ENCODE results near the gene SUFU. TPM values are rescaled to one million over a fixed set of nuclear protein-coding genes. Genes with fewer than 3 reads are reported as not detected.

Gene SUFU
- total and polyA plus RNA-seq, 2 donors (not counting 1 experiment from before 2014, with no cell fraction given): 4.8 to 13.3 TPM

GRCh38 chr10:102656026-102656425 lies 152.3 kb downstream of the SUFU start:
- Histone ChIP-seq H2AFZ (ENCODE audit: insufficient read depth, low read depth, low read length, poor library complexity, severe bottlenecking) (no peak overlapping the region), H3K9me3 (ENCODE audit: control extremely low read depth in 1 of 3, control insufficient read depth in 2 of 3, insufficient read depth in 1 of 3, low read length in 2 of 3) (no peaks in the 10 kb centered on the region), H3K9ac (ENCODE audit: low read length) (no peak overlapping the region), H3K4me3 (ENCODE audit: control extremely low read depth in 1 of 5, extremely low read depth in 1 of 5, insufficient read depth in 1 of 5, low read depth in 2 of 5, low read length in 4 of 5) (no peak overlapping the region), H3K27me3 (replicated peaks in 1 of 4; ENCODE audit: control extremely low read depth in 1 of 4, control insufficient read depth in 3 of 4, insufficient read depth in 4 of 4, low read length in 3 of 4) (no peaks in the 10 kb centered on the region), H3K79me2 (ENCODE audit: control insufficient read depth, insufficient read depth, low read length) (peaks cover 40% of the 10 kb centered on the region), H3K4me2 (replicated peaks; ENCODE audit: low read depth, low read length, poor library complexity, severe bottlenecking) (no peak overlapping the region), H3K27ac (ENCODE audit: low read length in 2 of 2) (no peak overlapping the region), H3K4me1 (ENCODE audit: control insufficient read depth in 2 of 2, insufficient read depth in 2 of 2, low read length in 2 of 2) (peaks cover 35 to 39% of the 10 kb centered on the region in 2 donors), H3K36me3 (replicated peaks in 1 of 2; ENCODE audit: control extremely low read depth in 1 of 2, control insufficient read depth in 1 of 2, extremely low read depth in 1 of 2, insufficient read depth in 2 of 2, low read length in 1 of 2) (peaks cover 1 to 48% of the 10 kb centered on the region in 2 experiments), H4K20me1 (ENCODE audit: control insufficient read depth, insufficient read depth, low read length, poor library complexity, severe bottlenecking) (peaks cover 56% of the 10 kb centered on the region)
- WGBS (ENCODE audit: insufficient coverage): 98% methylated on average over 8 of the region's 12 CpGs
- Mint-ChIP-seq H3K9me3 (ENCODE audit: insufficient read depth) (no peaks in the 10 kb centered on the region), H3K27me3 (no peaks in the 10 kb centered on the region), H3K4me3 (no peak overlapping the region), H3K4me1 (peaks cover 42% of the 10 kb centered on the region), H3K27ac (no peak overlapping the region)
- ChIA-PET CTCF (interaction anchor here (0.5 to 1.3 kb wide), 2 partner anchors 22 to 107 kb away, joined by 3 to 4 read pairs; no protein-coding TSS in a partner anchor), POLR2A (interaction anchor here (3.6 kb wide), 1 partner anchor 11 kb away, joined by 15 read pairs; the partner anchor contains the start of gene TRIM8)
- intact Hi-C loops (cut with micrococcal nuclease): no loop called here
- DNase-seq (no peak), ATAC-seq (ENCODE audit: low read depth) (no peak)
- no peak for TF ChIP-seq CTCF (IDR thresholded peaks at IDR 0.05)
- no peak for TF ChIP-seq EZH2 (IDR thresholded peaks at IDR 0.05; ENCODE audit: borderline replicate concordance, insufficient read depth, low read depth, low read length, poor library complexity, severe bottlenecking)

GRCh38 chr10:102656791-102657371 lies 153.1 kb downstream of the SUFU start:
- Histone ChIP-seq H2AFZ (ENCODE audit: insufficient read depth, low read depth, low read length, poor library complexity, severe bottlenecking) (no peak overlapping the region), H3K27ac (ENCODE audit: low read length in 2 of 2) (no peak overlapping the region), H3K36me3 (replicated peaks in 1 of 2; ENCODE audit: control extremely low read depth in 1 of 2, control insufficient read depth in 1 of 2, extremely low read depth in 1 of 2, insufficient read depth in 2 of 2, low read length in 1 of 2) (peaks cover 1 to 48% of the 10 kb centered on the region in 2 experiments), H3K4me1 (ENCODE audit: control insufficient read depth in 2 of 2, insufficient read depth in 2 of 2, low read length in 2 of 2) (peaks cover 31 to 36% of the 10 kb centered on the region in 2 donors), H3K79me2 (ENCODE audit: control insufficient read depth, insufficient read depth, low read length) (peaks cover 32% of the 10 kb centered on the region), H3K27me3 (replicated peaks in 1 of 4; ENCODE audit: control extremely low read depth in 1 of 4, control insufficient read depth in 3 of 4, insufficient read depth in 4 of 4, low read length in 3 of 4) (no peaks in the 10 kb centered on the region), H4K20me1 (ENCODE audit: control insufficient read depth, insufficient read depth, low read length, poor library complexity, severe bottlenecking) (peaks cover 47% of the 10 kb centered on the region), H3K4me3 (ENCODE audit: control extremely low read depth in 1 of 5, extremely low read depth in 1 of 5, insufficient read depth in 1 of 5, low read depth in 2 of 5, low read length in 4 of 5) (no peak overlapping the region), H3K4me2 (replicated peaks; ENCODE audit: low read depth, low read length, poor library complexity, severe bottlenecking) (no peak overlapping the region), H3K9me3 (ENCODE audit: control extremely low read depth in 1 of 3, control insufficient read depth in 2 of 3, insufficient read depth in 1 of 3, low read length in 2 of 3) (no peaks in the 10 kb centered on the region), H3K9ac (ENCODE audit: low read length) (no peak overlapping the region)
- peaks cover 42% of the 10 kb centered on the region for H3K4me1 Mint-ChIP-seq
- no peak for TF ChIP-seq EZH2 (IDR thresholded peaks at IDR 0.05; ENCODE audit: borderline replicate concordance, insufficient read depth, low read depth, low read length, poor library complexity, severe bottlenecking)
- TF ChIP-seq CTCF (IDR thresholded peaks at IDR 0.05): no peak
- H3K9me3 Mint-ChIP-seq (ENCODE audit: insufficient read depth): no peaks in the 10 kb centered on the region
- DNase-seq: no peak
- ATAC-seq (ENCODE audit: low read depth): no peak
- POLR2A ChIA-PET: no interaction called here
- intact Hi-C loops (cut with micrococcal nuclease): no loop called here
- H3K4me3 Mint-ChIP-seq: no peak overlapping the region
- WGBS (ENCODE audit: insufficient coverage): 98% methylated on average over 40 of the region's 42 CpGs
- no peak overlapping the region for H3K27ac Mint-ChIP-seq
- H3K27me3 Mint-ChIP-seq: no peaks in the 10 kb centered on the region
- CTCF ChIA-PET: interaction anchor here (0.8 kb wide), 1 partner anchor 20 kb away, joined by 3 read pairs; no protein-coding TSS in a partner anchor

Measured in B cell (primary cell).